ENCODE measurements around the gene FN3KRP.

The FN3KRP gene

GRCh38 chr17:82716203-82717010 lies at the start of gene FN3KRP:
TSS of gene FN3KRP (plus strand) at chr17:82716706. CDS start at chr17:82716756, 50 bp downstream.
- peak; percentile 99 for DNase-seq

- DNase-seq, result no peak
Measured at GRCh38 chr17:82666931-82667667, 49.4 kb upstream of the FN3KRP start.

- no peak for DNase-seq
Measured at GRCh38 chr17:82667668-82668000, 48.9 kb upstream of the FN3KRP start.

GRCh38 chr17:82668024-82668630 lies 48.4 kb upstream of the FN3KRP start:
- DNase-seq, result no peak

GRCh38 chr17:82668631-82669099 lies 47.8 kb upstream of the FN3KRP start:
- peak; percentile 93 for DNase-seq

GRCh38 chr17:82670661-82671450 lies 45.6 kb upstream of the FN3KRP start:
- no peak for DNase-seq

- no peak for DNase-seq
Measured at GRCh38 chr17:82674656-82675475, 41.6 kb upstream of the FN3KRP start.

GRCh38 chr17:82675476-82676245 lies 40.8 kb upstream of the FN3KRP start:
- no peak for DNase-seq

- DNase-seq, result no peak
Measured at GRCh38 chr17:82677353-82677925, 39.1 kb upstream of the FN3KRP start.

GRCh38 chr17:82678265-82678891 lies 38.1 kb upstream of the FN3KRP start:
- DNase-seq, result no peak

- no peak for DNase-seq
Measured at GRCh38 chr17:82679586-82680465, 36.7 kb upstream of the FN3KRP start.

- DNase-seq, result no peak
Measured at GRCh38 chr17:82681547-82681946, 35.0 kb upstream of the FN3KRP start.

- no peak for DNase-seq
Measured at GRCh38 chr17:82683534-82683933, 33.0 kb upstream of the FN3KRP start.

- no peak for DNase-seq
Measured at GRCh38 chr17:82684228-82684841, 32.2 kb upstream of the FN3KRP start.

- DNase-seq, result no peak
Measured at GRCh38 chr17:82685291-82685690, 31.2 kb upstream of the FN3KRP start.

- DNase-seq, result no peak
Measured at GRCh38 chr17:82686366-82687324, 29.9 kb upstream of the FN3KRP start.

GRCh38 chr17:82687375-82687861 lies 29.1 kb upstream of the FN3KRP start:
- peak; percentile 54 for DNase-seq
